Measurements from ENCODE around the gene ITGA11. TPM values are rescaled to one million over a fixed set of nuclear protein-coding genes. Genes with fewer than 3 reads are reported as not detected.

Gene ITGA11
- total and polyA plus RNA-seq, 5 donors: 11.6 to 34.0 (median 20.4) TPM

GRCh38 chr15:68313501-68314410 is 118.2 kb downstream of the ITGA11 start:
- H3K27ac ChIP-seq (ENCODE audit: low read length): no peak overlapping the region
- no peaks in the 10 kb centered on the region for H3K27me3 ChIP-seq (ENCODE audit: control insufficient read depth, insufficient read depth)
- H3K4me1 ChIP-seq (ENCODE audit: control insufficient read depth, insufficient read depth, low read length): no peaks in the 10 kb centered on the region
- H3K4me3 ChIP-seq (ENCODE audit: low read length): no peak overlapping the region
- no peaks in the 10 kb centered on the region for H3K9me3 ChIP-seq (ENCODE audit: control insufficient read depth, low read length)
- intact Hi-C loops (cut with DNase I): no loop called here
- ATAC-seq: no peak
- DNase-seq: no peak
- 91% methylated on average over 18 of the region's 18 CpGs for WGBS

GRCh38 chr15:68312701-68313204 is 119.2 kb downstream of the ITGA11 start:
- H3K4me1 ChIP-seq (ENCODE audit: control insufficient read depth, insufficient read depth, low read length): no peaks in the 10 kb centered on the region
- H3K27me3 ChIP-seq (ENCODE audit: control insufficient read depth, insufficient read depth): no peaks in the 10 kb centered on the region
- intact Hi-C loops (cut with DNase I): no loop called here
- no peak for ATAC-seq
- no peak overlapping the region for H3K27ac ChIP-seq (ENCODE audit: low read length)
- no peaks in the 10 kb centered on the region for H3K9me3 ChIP-seq (ENCODE audit: control insufficient read depth, low read length)
- DNase-seq: no peak
- no peak overlapping the region for H3K4me3 ChIP-seq (ENCODE audit: low read length)
- 77% methylated on average over 18 of the region's 18 CpGs for WGBS

GRCh38 chr15:68311859-68312557 is 120.0 kb downstream of the ITGA11 start:
- 77% methylated on average over 3 of the region's 3 CpGs for WGBS
- DNase-seq: no peak
- Histone ChIP-seq H3K27me3 (ENCODE audit: control insufficient read depth, insufficient read depth) (no peaks in the 10 kb centered on the region), H3K4me1 (ENCODE audit: control insufficient read depth, insufficient read depth, low read length) (no peaks in the 10 kb centered on the region), H3K9me3 (ENCODE audit: control insufficient read depth, low read length) (no peaks in the 10 kb centered on the region), H3K4me3 (ENCODE audit: low read length) (no peak overlapping the region), H3K27ac (ENCODE audit: low read length) (no peak overlapping the region)
- intact Hi-C loops (cut with DNase I): no loop called here
- no peak for ATAC-seq

- Histone ChIP-seq H3K27ac (ENCODE audit: low read length) (no peak overlapping the region), H3K9me3 (ENCODE audit: control insufficient read depth, low read length) (no peaks in the 10 kb centered on the region), H3K27me3 (ENCODE audit: control insufficient read depth, insufficient read depth) (no peaks in the 10 kb centered on the region), H3K4me3 (ENCODE audit: low read length) (no peak overlapping the region), H3K4me1 (ENCODE audit: control insufficient read depth, insufficient read depth, low read length) (no peaks in the 10 kb centered on the region)
- 97% methylated on average over 3 of the region's 3 CpGs for WGBS
- ATAC-seq (no peak), DNase-seq (no peak)
- intact Hi-C loops (cut with DNase I): no loop called here
Measured at GRCh38 chr15:68311464-68311835, 120.5 kb downstream of the ITGA11 start.

GRCh38 chr15:68310804-68311463 is 121.0 kb downstream of the ITGA11 start:
- H3K4me3 ChIP-seq (ENCODE audit: low read length): no peak overlapping the region
- H3K9me3 ChIP-seq (ENCODE audit: control insufficient read depth, low read length): no peaks in the 10 kb centered on the region
- ATAC-seq (no peak), DNase-seq (no peak)
- intact Hi-C loops (cut with DNase I): no loop called here
- 92% methylated on average over 22 of the region's 22 CpGs for WGBS
- H3K27ac ChIP-seq (ENCODE audit: low read length): no peak overlapping the region
- no peaks in the 10 kb centered on the region for H3K27me3 ChIP-seq (ENCODE audit: control insufficient read depth, insufficient read depth)
- no peaks in the 10 kb centered on the region for H3K4me1 ChIP-seq (ENCODE audit: control insufficient read depth, insufficient read depth, low read length)

GRCh38 chr15:68310178-68310803 is 121.7 kb downstream of the ITGA11 start:
- no peak overlapping the region for H3K4me3 ChIP-seq (ENCODE audit: low read length)
- DNase-seq: no peak
- intact Hi-C loops (cut with DNase I): no loop called here
- H3K27me3 ChIP-seq (ENCODE audit: control insufficient read depth, insufficient read depth): no peaks in the 10 kb centered on the region
- H3K9me3 ChIP-seq (ENCODE audit: control insufficient read depth, low read length): no peaks in the 10 kb centered on the region
- no peak for ATAC-seq
- no peak overlapping the region for H3K27ac ChIP-seq (ENCODE audit: low read length)
- whole genome bisulfite sequencing: 75% methylated on average over 7 of the region's 7 CpGs
- H3K4me1 ChIP-seq (ENCODE audit: control insufficient read depth, insufficient read depth, low read length): no peaks in the 10 kb centered on the region

- Histone ChIP-seq H3K4me3 (ENCODE audit: low read length) (no peak overlapping the region), H3K27ac (ENCODE audit: low read length) (no peak overlapping the region), H3K27me3 (ENCODE audit: control insufficient read depth, insufficient read depth) (no peaks in the 10 kb centered on the region), H3K9me3 (ENCODE audit: control insufficient read depth, low read length) (no peaks in the 10 kb centered on the region), H3K4me1 (ENCODE audit: control insufficient read depth, insufficient read depth, low read length) (no peaks in the 10 kb centered on the region)
- ATAC-seq (no peak), DNase-seq (no peak)
- 66% methylated on average over 3 of the region's 3 CpGs for WGBS
- intact Hi-C loops (cut with DNase I): loop anchor here (5.0 to 10.0 kb wide), 5 partner anchors 54 to 246 kb away; no protein-coding TSS in a partner anchor
Measured at GRCh38 chr15:68309024-68309423, 122.9 kb downstream of the ITGA11 start.

GRCh38 chr15:68307131-68307928 is 124.6 kb downstream of the ITGA11 start:
- intact Hi-C loops (cut with DNase I): loop anchor here (5.0 to 10.0 kb wide), 5 partner anchors 53 to 247 kb away; no protein-coding TSS in a partner anchor
- Histone ChIP-seq H3K4me3 (ENCODE audit: low read length) (no peak overlapping the region), H3K27me3 (ENCODE audit: control insufficient read depth, insufficient read depth) (no peaks in the 10 kb centered on the region), H3K27ac (ENCODE audit: low read length) (no peak overlapping the region), H3K4me1 (ENCODE audit: control insufficient read depth, insufficient read depth, low read length) (no peaks in the 10 kb centered on the region), H3K9me3 (ENCODE audit: control insufficient read depth, low read length) (no peaks in the 10 kb centered on the region)
- no peak for DNase-seq
- ATAC-seq: no peak
- WGBS: 73% methylated on average over 14 of the region's 14 CpGs

- WGBS: 66% methylated on average over 6 of the region's 6 CpGs
- no peaks in the 10 kb centered on the region for H3K9me3 ChIP-seq (ENCODE audit: control insufficient read depth, low read length)
- H3K4me3 ChIP-seq (ENCODE audit: low read length): no peak overlapping the region
- H3K27me3 ChIP-seq (ENCODE audit: control insufficient read depth, insufficient read depth): no peaks in the 10 kb centered on the region
- ATAC-seq: no peak
- H3K27ac ChIP-seq (ENCODE audit: low read length): no peak overlapping the region
- intact Hi-C loops (cut with DNase I): loop anchor here (5.0 to 10.0 kb wide), 5 partner anchors 51 to 249 kb away; no protein-coding TSS in a partner anchor
- H3K4me1 ChIP-seq (ENCODE audit: control insufficient read depth, insufficient read depth, low read length): no peaks in the 10 kb centered on the region
- DNase-seq: no peak
Measured at GRCh38 chr15:68305420-68305871, 126.5 kb downstream of the ITGA11 start.

Measured in right cardiac atrium (tissue), 5 donors.